Panc1 (cell line): ENCODE measurements around the gene EHBP1. TPM values are rescaled to one million over a fixed set of nuclear protein-coding genes. Genes with fewer than 3 reads are reported as not detected.

ENCODE experiments used
- ATAC-seq: fragments of 200-7000 bp; cut with Tn5 transposase; 2 replicates; pipeline ENCODE4 v1.9.1; 2020; ENCODE audit warnings: mild to moderate bottlenecking, moderate library complexity
- BruUV-seq: library from RNA; stranded (reverse); fragments of 400-500 nt; replicated peaks from 2 replicates; lab custom pipeline; 2021; lab: Mats Ljungman, UMichigan
- CTCF ChIA-PET: fragments of 300-600 bp; sonication (Branson Sonifier 250); formaldehyde crosslinking; loops from one replicate; lab custom pipeline; 2022; ENCODE audit warnings: antibody characterized with exemption; lab: Charles Lee
- POLR2A ChIA-PET: fragments of 300-600 bp; sonication (Branson Sonifier 250); formaldehyde crosslinking; loops from one replicate; lab custom pipeline; 2022; ENCODE audit warnings: antibody characterized with exemption; lab: Charles Lee
- DNase-seq: peaks from one replicate; pipeline ENCODE4 v3.0.0-alpha.2; 2010; ENCODE audit warnings: low read depth, low spot score
- H3K27ac ChIP-seq: 2 replicates; pipeline ENCODE4 v1.5.1; 2011; ENCODE audit warnings: mild to moderate bottlenecking, low read length, inconsistent platforms
- H3K27me3 ChIP-seq: fragments of 200-500 bp; sonication (Bioruptor generic); 2 replicates; pipeline ENCODE4 v1.6.0; 2014; ENCODE audit warnings: low read length, inconsistent platforms; ENCODE audit not compliant: control insufficient read depth, insufficient read depth
- H3K36me3 ChIP-seq: fragments of 200-500 bp; sonication (Bioruptor generic); 2 replicates; pipeline ENCODE4 v1.5.1; 2014; ENCODE audit warnings: inconsistent platforms, mild to moderate bottlenecking, low read length, moderate library complexity; ENCODE audit not compliant: control insufficient read depth, insufficient read depth
- H3K4me1 ChIP-seq: 2 replicates; pipeline ENCODE4 v1.5.1; 2011; ENCODE audit warnings: inconsistent platforms, mild to moderate bottlenecking, low read length, moderate library complexity; ENCODE audit not compliant: control insufficient read depth, insufficient read depth
- H3K4me3 ChIP-seq, 2 experiments: 2 replicates each; pipeline ENCODE4 v1.5.1; 2011 to 2012; ENCODE audit warnings: low read depth in 2 of 2, low read length in 2 of 2, mild to moderate bottlenecking in 2 of 2, inconsistent platforms in 1 of 2, moderate library complexity in 1 of 2
- H3K9me3 ChIP-seq: fragments of 200-500 bp; sonication (Bioruptor generic); 2 replicates; pipeline ENCODE4 v1.5.1; 2014; ENCODE audit warnings: low read depth, mild to moderate bottlenecking, inconsistent platforms, low read length, moderate library complexity; ENCODE audit not compliant: control insufficient read depth, insufficient read depth
- POLR2AphosphoS5 ChIP-seq: IDR thresholded peaks from 2 replicates; pipeline ENCODE4 v1.6.1; 2012; ENCODE audit warnings: mild to moderate bottlenecking, low read depth, low read length, moderate library complexity
- SIN3A ChIP-seq: IDR thresholded peaks from 2 replicates; pipeline ENCODE4 v1.6.1; 2012; ENCODE audit warnings: low read depth, mild to moderate bottlenecking, low read length, moderate library complexity, borderline replicate concordance; ENCODE audit not compliant: insufficient read depth
- TCF7L2 ChIP-seq: IDR thresholded peaks from 2 replicates; pipeline ENCODE4 v1.6.1; 2011; ENCODE audit warnings: mild to moderate bottlenecking, low read depth, low read length, inconsistent platforms
- in situ Hi-C: cut with HindIII; loops from 2 replicates; pipeline ENCODE4 v1.10.0; 2016; ENCODE audit warnings: low sequenced_read_pairs, low pct_unique_long_range_greater_than_20kb
- intact Hi-C: fragments of 100-400 bp; cut with micrococcal nuclease; formaldehyde crosslinking; loops from one replicate; pipeline ENCODE4 v1.10.0; 2022; ENCODE audit not compliant: unreplicated experiment
- total RNA-seq: library from RNA; stranded (reverse); gene quantifications from one replicate; pipeline ENCODE4 v1.2.1, GENCODE V29; 2021; ENCODE audit not compliant: unreplicated experiment
- TF ChIP-seq, protein P1 (sequence below), 2 experiments: IDR thresholded peaks; 2 replicates each; pipeline ENCODE4 v1.6.1; 2011 to 2012; ENCODE audit warnings: low read depth in 2 of 2, control low read depth in 1 of 2, low read length in 1 of 2, mild to moderate bottlenecking in 1 of 2, moderate library complexity in 1 of 2; ENCODE audit not compliant: insufficient read depth in 1 of 2
- TF ChIP-seq, protein P2 (sequence below): fragments of 450-650 bp; IDR thresholded peaks from 2 replicates; pipeline ENCODE4 v1.5.1; 2017; ENCODE audit warnings: mild to moderate bottlenecking

The EHBP1 gene
- total RNA-seq, 1 experiment from 2014 or later = 46.1 TPM

DNA sequence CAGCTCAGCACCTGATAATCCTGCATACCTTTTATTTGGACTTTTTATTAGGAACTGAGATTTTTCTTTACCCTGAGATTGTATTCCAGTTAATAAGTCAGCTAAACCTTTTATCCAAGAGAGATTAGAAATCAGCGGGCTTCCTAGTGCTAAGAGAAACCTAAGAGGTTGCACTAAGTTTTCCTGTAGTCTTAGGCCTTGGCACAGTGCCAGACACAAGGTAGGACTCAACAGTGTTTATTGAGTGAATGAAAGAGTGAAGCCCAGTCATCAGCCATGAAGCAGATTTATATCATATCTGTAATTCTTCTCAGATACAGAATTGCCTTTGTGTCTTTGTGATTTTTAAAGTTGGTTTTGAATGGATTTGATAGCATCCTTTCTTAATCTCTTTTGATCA, 358.7 kb downstream of the EHBP1 start:
- Histone ChIP-seq H3K27ac (no peak overlapping the region), H3K36me3 (no peaks in the 10 kb centered on the region), H3K27me3 (peaks cover 10% of the 10 kb centered on the region), H3K4me3 (no peak overlapping the region), H3K4me1 (no peaks in the 10 kb centered on the region), H3K9me3 (no peaks in the 10 kb centered on the region)
- ATAC-seq = no peak
- no peak for DNase-seq
- intact Hi-C loops = no loop called here
- CTCF ChIA-PET = no interaction called here
- POLR2A ChIA-PET = no interaction called here
- in situ Hi-C loops = no loop called here
- TF ChIP-seq, protein P1, sequence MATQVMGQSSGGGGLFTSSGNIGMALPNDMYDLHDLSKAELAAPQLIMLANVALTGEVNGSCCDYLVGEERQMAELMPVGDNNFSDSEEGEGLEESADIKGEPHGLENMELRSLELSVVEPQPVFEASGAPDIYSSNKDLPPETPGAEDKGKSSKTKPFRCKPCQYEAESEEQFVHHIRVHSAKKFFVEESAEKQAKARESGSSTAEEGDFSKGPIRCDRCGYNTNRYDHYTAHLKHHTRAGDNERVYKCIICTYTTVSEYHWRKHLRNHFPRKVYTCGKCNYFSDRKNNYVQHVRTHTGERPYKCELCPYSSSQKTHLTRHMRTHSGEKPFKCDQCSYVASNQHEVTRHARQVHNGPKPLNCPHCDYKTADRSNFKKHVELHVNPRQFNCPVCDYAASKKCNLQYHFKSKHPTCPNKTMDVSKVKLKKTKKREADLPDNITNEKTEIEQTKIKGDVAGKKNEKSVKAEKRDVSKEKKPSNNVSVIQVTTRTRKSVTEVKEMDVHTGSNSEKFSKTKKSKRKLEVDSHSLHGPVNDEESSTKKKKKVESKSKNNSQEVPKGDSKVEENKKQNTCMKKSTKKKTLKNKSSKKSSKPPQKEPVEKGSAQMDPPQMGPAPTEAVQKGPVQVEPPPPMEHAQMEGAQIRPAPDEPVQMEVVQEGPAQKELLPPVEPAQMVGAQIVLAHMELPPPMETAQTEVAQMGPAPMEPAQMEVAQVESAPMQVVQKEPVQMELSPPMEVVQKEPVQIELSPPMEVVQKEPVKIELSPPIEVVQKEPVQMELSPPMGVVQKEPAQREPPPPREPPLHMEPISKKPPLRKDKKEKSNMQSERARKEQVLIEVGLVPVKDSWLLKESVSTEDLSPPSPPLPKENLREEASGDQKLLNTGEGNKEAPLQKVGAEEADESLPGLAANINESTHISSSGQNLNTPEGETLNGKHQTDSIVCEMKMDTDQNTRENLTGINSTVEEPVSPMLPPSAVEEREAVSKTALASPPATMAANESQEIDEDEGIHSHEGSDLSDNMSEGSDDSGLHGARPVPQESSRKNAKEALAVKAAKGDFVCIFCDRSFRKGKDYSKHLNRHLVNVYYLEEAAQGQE (IDR thresholded peaks at IDR 0.05; ENCODE audit: insufficient read depth in 1 of 2, low read depth in 2 of 2, low read length in 1 of 2) = no peak
- no peak for TF ChIP-seq SIN3A
- TF ChIP-seq, protein P2, sequence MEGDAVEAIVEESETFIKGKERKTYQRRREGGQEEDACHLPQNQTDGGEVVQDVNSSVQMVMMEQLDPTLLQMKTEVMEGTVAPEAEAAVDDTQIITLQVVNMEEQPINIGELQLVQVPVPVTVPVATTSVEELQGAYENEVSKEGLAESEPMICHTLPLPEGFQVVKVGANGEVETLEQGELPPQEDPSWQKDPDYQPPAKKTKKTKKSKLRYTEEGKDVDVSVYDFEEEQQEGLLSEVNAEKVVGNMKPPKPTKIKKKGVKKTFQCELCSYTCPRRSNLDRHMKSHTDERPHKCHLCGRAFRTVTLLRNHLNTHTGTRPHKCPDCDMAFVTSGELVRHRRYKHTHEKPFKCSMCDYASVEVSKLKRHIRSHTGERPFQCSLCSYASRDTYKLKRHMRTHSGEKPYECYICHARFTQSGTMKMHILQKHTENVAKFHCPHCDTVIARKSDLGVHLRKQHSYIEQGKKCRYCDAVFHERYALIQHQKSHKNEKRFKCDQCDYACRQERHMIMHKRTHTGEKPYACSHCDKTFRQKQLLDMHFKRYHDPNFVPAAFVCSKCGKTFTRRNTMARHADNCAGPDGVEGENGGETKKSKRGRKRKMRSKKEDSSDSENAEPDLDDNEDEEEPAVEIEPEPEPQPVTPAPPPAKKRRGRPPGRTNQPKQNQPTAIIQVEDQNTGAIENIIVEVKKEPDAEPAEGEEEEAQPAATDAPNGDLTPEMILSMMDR = no peak
- TF ChIP-seq TCF7L2 = no peak
- no peak for TF ChIP-seq POLR2AphosphoS5
- no TSS peak for BruUV-seq

DNA sequence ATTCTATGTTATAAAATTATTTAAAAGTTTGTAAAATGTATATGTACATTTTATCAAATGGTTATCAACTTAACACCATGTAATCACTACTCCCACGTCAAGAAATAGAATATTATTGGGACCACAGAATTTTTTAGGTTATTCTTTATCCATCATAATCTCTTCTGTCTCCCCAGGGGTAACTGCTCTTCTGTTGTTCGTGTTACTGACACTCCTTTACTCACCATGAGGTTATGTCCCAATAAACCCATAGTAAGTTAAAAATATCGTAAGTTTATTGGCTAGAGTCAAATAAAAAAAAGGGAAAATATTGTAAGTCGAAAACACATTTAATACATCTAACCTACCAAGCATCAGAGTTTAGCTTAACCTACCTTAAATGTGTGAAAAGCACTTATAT, 359.1 kb downstream of the EHBP1 start:
- H3K36me3 ChIP-seq = no peaks in the 10 kb centered on the region
- ChIA-PET CTCF (no interaction called here), POLR2A (no interaction called here)
- no peaks in the 10 kb centered on the region for H3K9me3 ChIP-seq
- no peaks in the 10 kb centered on the region for H3K4me1 ChIP-seq
- no peak overlapping the region for H3K27ac ChIP-seq
- H3K27me3 ChIP-seq = peaks cover 10% of the 10 kb centered on the region
- in situ Hi-C loops (no loop called here), intact Hi-C loops (no loop called here)
- BruUV-seq = no TSS peak
- ATAC-seq = no peak
- TF ChIP-seq, protein P1 (IDR thresholded peaks at IDR 0.05; ENCODE audit: insufficient read depth in 1 of 2, low read depth in 2 of 2, low read length in 1 of 2) = no peak
- no peak for TF ChIP-seq TCF7L2
- no peak for TF ChIP-seq POLR2AphosphoS5
- TF ChIP-seq SIN3A = no peak
- TF ChIP-seq, protein P2 = no peak
- H3K4me3 ChIP-seq = no peak overlapping the region
- no peak for DNase-seq
